Pulmonary artery endothelial cell (primary cell): Measurements from ENCODE around the gene RTF1. TPM values are rescaled to one million over a fixed set of nuclear protein-coding genes. Genes with fewer than 3 reads are reported as not detected.
A peak's percentile ranks its signal among the peaks of the same experiment; 100 is the strongest.
"Not testable (repeated sequence)": the region's sequence is repeated elsewhere in the genome, so short reads cannot be mapped to it uniquely, and the experiment has no call there.

Source experiments
- DNase-seq: peaks from one replicate; pipeline ENCODE4 v3.0.0-alpha.2; 2011; ENCODE audit warnings: low read depth, low spot score
- total RNA-seq: library from RNA; depleted of rRNA; stranded (reverse); fragments of >200 nt; gene quantifications from 2 replicates; pipeline ENCODE4 v1.2.3, GENCODE V29; 2014

The RTF1 gene
- total RNA-seq = 14.3 and 14.6 TPM in 2 replicates

- peak; percentile 47 for DNase-seq
Measured at GRCh38 chr15:41416742-41417417, at the start of gene RTF1. RTF1 (plus strand) TSS chr15:41417095; CDS start chr15:41417116, 21 bp downstream.

- DNase-seq = no peak
Measured at GRCh38 chr15:41367418-41367817, 49.5 kb upstream of the RTF1 start.

GRCh38 chr15:41377978-41378377 is 38.9 kb upstream of the RTF1 start:
- DNase-seq = no peak

- DNase-seq = not testable (repeated sequence)
Measured at GRCh38 chr15:41383974-41384749, 32.7 kb upstream of the RTF1 start.

GRCh38 chr15:41387646-41388045 is 29.2 kb upstream of the RTF1 start:
- DNase-seq = no peak

- DNase-seq = no peak
Measured at GRCh38 chr15:41392659-41393058, 24.2 kb upstream of the RTF1 start.

- no peak for DNase-seq
Measured at GRCh38 chr15:41394924-41395323, 22.0 kb upstream of the RTF1 start.

- no peak for DNase-seq
Measured at GRCh38 chr15:41396111-41396510, 20.8 kb upstream of the RTF1 start.

GRCh38 chr15:41401904-41402267 is 15.0 kb upstream of the RTF1 start:
- DNase-seq = no peak

GRCh38 chr15:41407341-41407740 is 9.6 kb upstream of the RTF1 start:
- no peak for DNase-seq

GRCh38 chr15:41408234-41408641 is 8.7 kb upstream of the RTF1 start:
- no peak for DNase-seq

GRCh38 chr15:41411031-41411430 is 5.9 kb upstream of the RTF1 start:
- DNase-seq = no peak

GRCh38 chr15:41411441-41411840 is 5.5 kb upstream of the RTF1 start:
- DNase-seq = no peak

GRCh38 chr15:41416128-41416741 is 660 bp upstream of the RTF1 start:
- no peak for DNase-seq

GRCh38 chr15:41417418-41418195 is 712 bp downstream of the RTF1 start:
- no peak for DNase-seq

GRCh38 chr15:41423979-41424659 is 7.2 kb downstream of the RTF1 start:
- DNase-seq = no peak

GRCh38 chr15:41424809-41425208 is 7.9 kb downstream of the RTF1 start:
- no peak for DNase-seq

- DNase-seq = not testable (repeated sequence)
Measured at GRCh38 chr15:41425907-41426306, 9.0 kb downstream of the RTF1 start.

- no peak for DNase-seq
Measured at GRCh38 chr15:41429003-41429890, 12.4 kb downstream of the RTF1 start.
